Spleen (tissue), 7 donors: ENCODE data around the gene NUP50.

Experiments used
- CTCF ChIP-seq, 11 experiments: fragments of 200-600 bp in 7 of 11; fragments of 450-650 bp in 4 of 11; sonication (generic) in 4 of 11; IDR thresholded peaks in 8 of 11; conservative IDR thresholded peaks in 3 of 11; 1 replicate in 7 of 11; 2 replicates in 4 of 11; pipeline versions ENCODE4 v1.4.0 to v1.8.0; 2016 to 2021; ENCODE audit warnings: antibody characterized with exemption in 11 of 11, inconsistent platforms in 4 of 11, mild to moderate bottlenecking in 1 of 11
- POLR2AphosphoS5 ChIP-seq, 3 donors: sonication (generic); formaldehyde crosslinking; IDR thresholded peaks; one replicate each; pipeline ENCODE4 v1.5.1; 2017; ENCODE audit warnings: antibody characterized with exemption in 3 of 3
- donor health status: DM: no; HTN: no; CAD: no; lungs with moderate emphysema.
- donor health status: DM: no; HTN: no; CAD: no.
- donor health status: DM: no; HTN: no; CAD: no.

- TF ChIP-seq POLR2AphosphoS5 (IDR thresholded peaks at IDR 0.05) (no peak), CTCF (IDR thresholded peaks at IDR 0.05 in 8 of 11, conservative IDR thresholded peaks at IDR 0.05 in 3 of 11) (no peak)
Measured at GRCh38 chr22:45200230-45200629, 36.5 kb downstream of the NUP50 start.
